Astrocyte (in vitro differentiated cells and primary cell): ENCODE results near the gene ZG16. TPM values are rescaled to one million over a fixed set of nuclear protein-coding genes. Genes with fewer than 3 reads are reported as not detected.

Experiments
- DNase-seq: peaks from one replicate; pipeline ENCODE4 v3.0.0-alpha.2; 2010; ENCODE audit warnings: low read depth
- FAIRE-seq: peaks from 2 replicates; lab custom pipeline; 2011; peaks lifted over from hg19 to GRCh38; lab: Jason Lieb, UNC
- H2AFZ ChIP-seq: 2 replicates; pipeline ENCODE4 v1.6.0; 2012; ENCODE audit warnings: low read depth, low read length, inconsistent platforms
- H3K27ac ChIP-seq: 2 replicates; pipeline ENCODE4 v1.5.1; 2011; ENCODE audit warnings: low read depth, low read length, inconsistent platforms
- H3K27me3 ChIP-seq: 2 replicates; pipeline ENCODE4 v1.6.0; 2011; ENCODE audit warnings: low read length, inconsistent platforms; ENCODE audit not compliant: insufficient read depth
- H3K36me3 ChIP-seq: 2 replicates; pipeline ENCODE4 v1.5.1; 2011; ENCODE audit warnings: low read length, inconsistent platforms; ENCODE audit not compliant: insufficient read depth
- H3K4me1 ChIP-seq: 2 replicates; pipeline ENCODE4 v1.5.1; 2011; ENCODE audit warnings: low read length, inconsistent platforms; ENCODE audit not compliant: insufficient read depth
- H3K4me2 ChIP-seq: 2 replicates; pipeline ENCODE4 v1.6.0; 2012; ENCODE audit warnings: low read length, inconsistent platforms
- H3K4me3 ChIP-seq: 2 replicates; pipeline ENCODE4 v1.5.1; 2011; ENCODE audit warnings: low read depth, mild to moderate bottlenecking, low read length, inconsistent platforms; ENCODE audit not compliant: insufficient read depth
- H3K79me2 ChIP-seq: 2 replicates; pipeline ENCODE4 v1.6.0; 2012; ENCODE audit warnings: mild to moderate bottlenecking, low read length, inconsistent platforms; ENCODE audit not compliant: insufficient read depth
- H3K9ac ChIP-seq: 2 replicates; pipeline ENCODE4 v1.6.0; 2012; ENCODE audit warnings: mild to moderate bottlenecking, low read length, inconsistent platforms
- H3K9me3 ChIP-seq: 2 replicates; pipeline ENCODE4 v1.5.1; 2012; ENCODE audit warnings: low read depth, mild to moderate bottlenecking, low read length, inconsistent platforms; ENCODE audit not compliant: insufficient read depth
- H4K20me1 ChIP-seq: 2 replicates; pipeline ENCODE4 v1.6.0; 2012; ENCODE audit warnings: low read length, inconsistent platforms; ENCODE audit not compliant: insufficient read depth
- H3K27ac Mint-ChIP-seq: one replicate; pipeline ENCODE4 v1.8.0; 2021; ENCODE audit warnings: mild to moderate bottlenecking, mixed read lengths; ENCODE audit not compliant: unreplicated experiment
- H3K27me3 Mint-ChIP-seq: one replicate; pipeline ENCODE4 v1.8.0; 2021; ENCODE audit warnings: low read depth, mixed read lengths; ENCODE audit not compliant: unreplicated experiment
- H3K36me3 Mint-ChIP-seq: one replicate; pipeline ENCODE4 v1.8.0; 2021; ENCODE audit warnings: low read depth, mixed read lengths; ENCODE audit not compliant: unreplicated experiment
- H3K4me1 Mint-ChIP-seq: one replicate; pipeline ENCODE4 v1.8.0; 2021; ENCODE audit warnings: low read depth, mixed read lengths; ENCODE audit not compliant: unreplicated experiment
- H3K4me3 Mint-ChIP-seq: one replicate; pipeline ENCODE4 v1.8.0; 2021; ENCODE audit warnings: mild to moderate bottlenecking, moderate library complexity, mixed read lengths; ENCODE audit not compliant: unreplicated experiment
- H3K9me3 Mint-ChIP-seq: one replicate; pipeline ENCODE4 v1.8.0; 2021; ENCODE audit warnings: mild to moderate bottlenecking, mixed read lengths; ENCODE audit not compliant: unreplicated experiment
- EZH2 ChIP-seq: IDR thresholded peaks from 2 replicates; pipeline ENCODE4 v1.6.1; 2012; ENCODE audit warnings: mild to moderate bottlenecking, low read length, inconsistent platforms; ENCODE audit not compliant: insufficient read depth
- total RNA-seq: library from RNA; stranded (reverse); gene quantifications from 2 replicates; pipeline ENCODE4 v1.2.1, GENCODE V29; 2021
- TF ChIP-seq, protein P1 (sequence below): IDR thresholded peaks from 2 replicates; pipeline ENCODE4 v1.5.1; 2011; ENCODE audit warnings: low read depth, mild to moderate bottlenecking, inconsistent platforms, low read length, moderate library complexity; ENCODE audit not compliant: insufficient read depth

Gene ZG16
- total RNA-seq, 1 donor from 2014 or later, result not detected

GRCh38 chr16:29815032-29815721 is 37.1 kb downstream of the ZG16 start:
- no peak for TF ChIP-seq EZH2
- Histone ChIP-seq H3K27me3 (no peaks in the 10 kb centered on the region), H2AFZ (peak overlapping the region; percentile 64), H4K20me1 (peaks cover 18% of the 10 kb centered on the region), H3K79me2 (peaks cover 46% of the 10 kb centered on the region), H3K9me3 (no peaks in the 10 kb centered on the region), H3K9ac (peak overlapping the region; percentile 83), H3K4me1 (peaks cover 31% of the 10 kb centered on the region), H3K36me3 (peaks cover 4% of the 10 kb centered on the region), H3K27ac (no peak overlapping the region), H3K4me3 (peak overlapping the region; percentile 79), H3K4me2 (peak overlapping the region; percentile 93)
- H3K9me3 Mint-ChIP-seq, result no peaks in the 10 kb centered on the region
- FAIRE-seq (no peak), DNase-seq (no peak)
- H3K4me1 Mint-ChIP-seq, result peaks cover 35% of the 10 kb centered on the region
- no peaks in the 10 kb centered on the region for H3K27me3 Mint-ChIP-seq
- peak overlapping the region; percentile 79 for H3K27ac Mint-ChIP-seq
- peaks cover 8% of the 10 kb centered on the region for H3K36me3 Mint-ChIP-seq
- peak overlapping the region; percentile 89 for H3K4me3 Mint-ChIP-seq

DNA sequence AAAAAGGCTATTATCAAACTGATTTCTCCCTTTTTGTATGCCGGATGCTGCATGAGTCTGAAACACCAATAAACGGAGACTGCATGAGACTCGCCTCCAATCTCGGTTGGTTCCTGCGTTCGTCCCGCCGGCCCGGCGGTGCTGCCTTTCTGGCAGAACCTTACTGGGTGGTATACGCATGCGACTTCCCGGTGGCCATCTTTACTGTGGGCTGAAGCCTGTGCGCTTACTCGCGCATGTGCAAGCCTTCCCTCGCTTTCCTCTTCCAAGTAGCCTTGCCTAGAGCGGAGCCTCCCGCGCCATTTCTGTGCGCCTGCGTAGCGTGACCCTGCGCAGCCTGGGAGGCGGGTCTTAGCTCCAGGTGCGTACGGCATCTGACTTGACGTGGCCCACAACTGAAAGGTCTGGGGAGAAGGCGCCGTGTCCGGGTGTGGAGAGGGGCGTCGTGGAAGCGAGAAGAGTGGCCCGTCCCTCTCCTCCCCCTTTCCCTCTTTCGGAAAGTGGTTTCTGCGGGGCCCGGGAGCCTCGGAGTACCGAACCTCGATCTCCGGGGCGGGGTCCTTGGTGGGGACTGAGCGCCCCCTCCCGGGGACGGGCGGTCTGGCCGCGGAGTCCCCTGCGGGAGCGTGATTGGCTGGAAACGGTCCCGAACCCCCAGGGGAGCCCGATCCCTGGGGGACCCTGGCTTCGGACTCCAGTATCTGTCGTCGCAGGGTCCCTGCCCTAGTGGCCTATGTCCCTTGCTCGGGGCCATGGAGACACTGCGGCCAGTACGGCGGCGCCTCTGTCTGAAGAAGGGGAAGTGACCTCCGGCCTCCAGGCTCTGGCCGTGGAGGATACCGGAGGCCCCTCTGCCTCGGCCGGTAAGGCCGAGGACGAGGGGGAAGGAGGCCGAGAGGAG is 38.0 kb downstream of the ZG16 start, which contains the start of gene PAGR1:
Gene PAGR1, plus strand, starts transcription at position 360 of the 901 bp plus-strand sequence. Its CDS starts 374 bp downstream, at position 734.
- Mint-ChIP-seq H3K4me3 (peak within 1 kb of the TSS; percentile 89), H3K4me1 (peaks cover 27% of the 10 kb centered on the region), H3K27ac (peak within 1 kb of the TSS; percentile 79), H3K36me3 (peaks cover 8% of the 10 kb centered on the region), H3K27me3 (no peaks in the 10 kb centered on the region), H3K9me3 (no peaks in the 10 kb centered on the region)
- H3K4me1 ChIP-seq, result peaks cover 27% of the 10 kb centered on the region
- peaks cover 10% of the 10 kb centered on the region for H4K20me1 ChIP-seq
- H3K27me3 ChIP-seq, result no peaks in the 10 kb centered on the region
- DNase-seq, result peak; percentile 100
- peak; percentile 39 for FAIRE-seq
- peak within 1 kb of the TSS; percentile 79 for H3K4me3 ChIP-seq
- H3K9ac ChIP-seq, result peak within 1 kb of the TSS; percentile 83
- peak within 1 kb of the TSS; percentile 93 for H2AFZ ChIP-seq
- peak within 1 kb of the TSS; percentile 85 for H3K27ac ChIP-seq
- H3K36me3 ChIP-seq, result peaks cover 4% of the 10 kb centered on the region
- TF ChIP-seq, protein P1, sequence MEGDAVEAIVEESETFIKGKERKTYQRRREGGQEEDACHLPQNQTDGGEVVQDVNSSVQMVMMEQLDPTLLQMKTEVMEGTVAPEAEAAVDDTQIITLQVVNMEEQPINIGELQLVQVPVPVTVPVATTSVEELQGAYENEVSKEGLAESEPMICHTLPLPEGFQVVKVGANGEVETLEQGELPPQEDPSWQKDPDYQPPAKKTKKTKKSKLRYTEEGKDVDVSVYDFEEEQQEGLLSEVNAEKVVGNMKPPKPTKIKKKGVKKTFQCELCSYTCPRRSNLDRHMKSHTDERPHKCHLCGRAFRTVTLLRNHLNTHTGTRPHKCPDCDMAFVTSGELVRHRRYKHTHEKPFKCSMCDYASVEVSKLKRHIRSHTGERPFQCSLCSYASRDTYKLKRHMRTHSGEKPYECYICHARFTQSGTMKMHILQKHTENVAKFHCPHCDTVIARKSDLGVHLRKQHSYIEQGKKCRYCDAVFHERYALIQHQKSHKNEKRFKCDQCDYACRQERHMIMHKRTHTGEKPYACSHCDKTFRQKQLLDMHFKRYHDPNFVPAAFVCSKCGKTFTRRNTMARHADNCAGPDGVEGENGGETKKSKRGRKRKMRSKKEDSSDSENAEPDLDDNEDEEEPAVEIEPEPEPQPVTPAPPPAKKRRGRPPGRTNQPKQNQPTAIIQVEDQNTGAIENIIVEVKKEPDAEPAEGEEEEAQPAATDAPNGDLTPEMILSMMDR, result peak; percentile 62
- no peak for TF ChIP-seq EZH2
- H3K4me2 ChIP-seq, result peak within 1 kb of the TSS; percentile 93
- H3K79me2 ChIP-seq, result peaks cover 50% of the 10 kb centered on the region
- no peaks in the 10 kb centered on the region for H3K9me3 ChIP-seq

- Histone ChIP-seq H3K27ac (peak overlapping the region; percentile 85), H3K4me3 (peak overlapping the region; percentile 79), H3K4me2 (peak overlapping the region; percentile 93), H3K36me3 (peaks cover 4% of the 10 kb centered on the region), H2AFZ (peak overlapping the region; percentile 93), H3K9me3 (no peaks in the 10 kb centered on the region), H3K4me1 (peaks cover 29% of the 10 kb centered on the region), H3K9ac (peak overlapping the region; percentile 83), H4K20me1 (peaks cover 6% of the 10 kb centered on the region), H3K27me3 (no peaks in the 10 kb centered on the region), H3K79me2 (peaks cover 58% of the 10 kb centered on the region)
- DNase-seq, result no peak
- no peak for TF ChIP-seq EZH2
- TF ChIP-seq, protein P1, result no peak
- Mint-ChIP-seq H3K36me3 (peaks cover 8% of the 10 kb centered on the region), H3K4me3 (peak overlapping the region; percentile 89), H3K4me1 (peaks cover 26% of the 10 kb centered on the region), H3K27me3 (no peaks in the 10 kb centered on the region), H3K27ac (peak overlapping the region; percentile 41), H3K9me3 (no peaks in the 10 kb centered on the region)
- FAIRE-seq, result no peak
Measured at GRCh38 chr16:29816694-29817441, 38.8 kb downstream of the ZG16 start.
